HCT116 (cell line): ENCODE measurements around the gene TSPAN3. TPM values are rescaled to one million over a fixed set of nuclear protein-coding genes. Genes with fewer than 3 reads are reported as not detected.

Experiments used
- ATAC-seq: fragments of 200-7000 bp; cut with Tn5 transposase; 2 replicates; pipeline ENCODE4 v1.9.1; 2020; ENCODE audit warnings: mild to moderate bottlenecking, moderate library complexity
- BruUV-seq: library from RNA; stranded (reverse); fragments of 400-500 nt; replicated peaks from 2 replicates; lab custom pipeline; 2021; lab: Mats Ljungman, UMichigan
- CTCF ChIA-PET: fragments of 300-600 bp; sonication (Branson Sonifier 250); formaldehyde crosslinking; loops from one replicate; lab custom pipeline; 2021; ENCODE audit warnings: antibody characterized with exemption; lab: Charles Lee
- POLR2A ChIA-PET: fragments of 300-600, 350-600 bp; sonication (Branson Sonifier 250); formaldehyde crosslinking; loops from one replicate; lab custom pipeline; 2021; ENCODE audit warnings: antibody characterized with exemption; lab: Charles Lee
- RAD21 ChIA-PET, 2 experiments: fragments of 300-600 bp; sonication (Branson Sonifier 250); formaldehyde crosslinking; loops; one replicate each; lab custom pipeline; 2023; ENCODE audit warnings: low total read pairs in 2 of 2; ENCODE audit not compliant: uncharacterized antibody in 2 of 2, unreplicated experiment in 2 of 2, low non-redundant PET in 1 of 2; lab: Charles Lee
- DNase-seq: peaks from one replicate; pipeline ENCODE4 v3.0.0-alpha.2; 2010; ENCODE audit warnings: low read depth, low spot score
- H2AFZ ChIP-seq: fragments of 200-600 bp; shearing (Covaris generic), sonication (generic); 2 replicates; pipeline ENCODE4 v1.6.1; 2017; ENCODE audit warnings: low read depth, mixed run types, mixed read lengths, antibody characterized with exemption, low read length; ENCODE audit not compliant: poor library complexity, severe bottlenecking
- H3K27ac ChIP-seq: 2 replicates; pipeline ENCODE4 v1.5.1; 2012; ENCODE audit warnings: low read depth, low read length
- H3K27me3 ChIP-seq: fragments of 200-600 bp; sonication (generic); 2 replicates; pipeline ENCODE4 v1.6.1; 2016; ENCODE audit warnings: mixed run types, low read length, mixed read lengths; ENCODE audit not compliant: insufficient read depth
- H3K36me3 ChIP-seq, 2 experiments: fragments of 200-500 bp in 1 of 2; fragments of 200-600 bp in 1 of 2; sonication (Bioruptor generic) in 1 of 2; sonication (generic) in 1 of 2; 2 replicates each; pipeline versions ENCODE4 v1.5.1 to v1.6.1; 2014 to 2016; ENCODE audit warnings: low read length in 2 of 2, inconsistent platforms in 1 of 2, mixed read lengths in 1 of 2, mixed run types in 1 of 2; ENCODE audit not compliant: insufficient read depth in 2 of 2, control insufficient read depth in 1 of 2
- H3K4me1 ChIP-seq, 2 experiments: fragments of 200-600 bp in 1 of 2; sonication (generic) in 1 of 2; 2 replicates each; pipeline versions ENCODE4 v1.5.1 to v1.6.1; 2012 to 2017; ENCODE audit warnings: low read length in 2 of 2, inconsistent platforms in 1 of 2, mild to moderate bottlenecking in 1 of 2, mixed read lengths in 1 of 2, mixed run types in 1 of 2, moderate library complexity in 1 of 2; ENCODE audit not compliant: insufficient read depth in 2 of 2, control insufficient read depth in 1 of 2
- H3K4me2 ChIP-seq: fragments of 200-600 bp; sonication (generic); 2 replicates; pipeline ENCODE4 v1.6.1; 2017; ENCODE audit warnings: mixed run types, low read length, mixed read lengths
- H3K4me3 ChIP-seq, 2 experiments: fragments of 200-600 bp in 1 of 2; sonication (generic) in 1 of 2; replicated peaks in 1 of 2; 2 replicates each; pipeline ENCODE4 v1.5.1; 2011 to 2016; ENCODE audit warnings: low read length in 2 of 2, control low read depth in 1 of 2, low read depth in 1 of 2, mild to moderate bottlenecking in 1 of 2, mixed read lengths in 1 of 2, mixed run types in 1 of 2
- H3K79me2 ChIP-seq: fragments of 200-600 bp; sonication (generic); 2 replicates; pipeline ENCODE4 v1.6.1; 2017; ENCODE audit warnings: mild to moderate bottlenecking, mixed run types, low read length, moderate library complexity, mixed read lengths; ENCODE audit not compliant: insufficient read depth
- H3K9ac ChIP-seq: fragments of 200-600 bp; sonication (generic); 2 replicates; pipeline ENCODE4 v1.6.1; 2016; ENCODE audit warnings: low read length, mixed read lengths
- H3K9me2 ChIP-seq: fragments of 200-600 bp; sonication (generic), shearing (Covaris generic); 2 replicates; pipeline ENCODE4 v1.6.1; 2017; ENCODE audit warnings: mixed run types, mild to moderate bottlenecking, moderate library complexity; ENCODE audit not compliant: insufficient read depth
- H3K9me3 ChIP-seq, 2 experiments: fragments of 200-500 bp in 1 of 2; fragments of 200-600 bp in 1 of 2; sonication (Bioruptor generic) in 1 of 2; sonication (generic) in 1 of 2; 2 replicates each; pipeline ENCODE4 v1.6.1; 2014 to 2017; ENCODE audit warnings: low read length in 2 of 2, mixed read lengths in 2 of 2, inconsistent platforms in 1 of 2, low read depth in 1 of 2, mild to moderate bottlenecking in 1 of 2, mixed run types in 1 of 2, moderate library complexity in 1 of 2; ENCODE audit not compliant: control insufficient read depth in 1 of 2, insufficient read depth in 1 of 2
- H4K20me1 ChIP-seq: fragments of 200-600 bp; sonication (generic), shearing (Covaris generic); 2 replicates; pipeline ENCODE4 v1.6.1; 2017; ENCODE audit warnings: mixed run types, mild to moderate bottlenecking, moderate library complexity; ENCODE audit not compliant: insufficient read depth
- CBX3 ChIP-seq: IDR thresholded peaks from 2 replicates; pipeline ENCODE4 v1.6.1; 2012; ENCODE audit warnings: low read depth
- CEBPB ChIP-seq: IDR thresholded peaks from 2 replicates; pipeline ENCODE4 v1.6.1; 2012; ENCODE audit warnings: low read depth
- EGR1 ChIP-seq: IDR thresholded peaks from 2 replicates; pipeline ENCODE4 v1.6.1; 2012; ENCODE audit warnings: low read depth
- EZH2 ChIP-seq: fragments of 200-600 bp; sonication (generic); IDR thresholded peaks from 2 replicates; pipeline ENCODE4 v1.6.1; 2017; ENCODE audit warnings: antibody characterized with exemption, mixed run types
- YY1 ChIP-seq: IDR thresholded peaks from 2 replicates; pipeline ENCODE4 v1.6.1; 2011; ENCODE audit warnings: low read length, low read depth, moderate library complexity, mild to moderate bottlenecking; ENCODE audit not compliant: insufficient replicate concordance; ENCODE audit errors: extremely low read depth
- intact Hi-C: fragments of 100-400 bp; cut with micrococcal nuclease; formaldehyde crosslinking; loops from 2 replicates; pipeline ENCODE4 v1.10.0; 2022
- total RNA-seq: library from RNA; stranded (reverse); gene quantifications from one replicate; pipeline ENCODE4 v1.2.1, GENCODE V29; 2021; ENCODE audit not compliant: unreplicated experiment

TSPAN3 gene
- total RNA-seq, 1 experiment from 2014 or later = 140 TPM

- ATAC-seq (no peak), DNase-seq (no peak)
- Histone ChIP-seq H3K4me3 (no peak overlapping the region), H3K4me2 (no peak overlapping the region), H2AFZ (no peak overlapping the region), H3K79me2 (no peaks in the 10 kb centered on the region), H3K36me3 (peaks cover 11 to 27% of the 10 kb centered on the region in 2 experiments; a peak in 3 of 4 replicates), H3K4me1 (no peaks in the 10 kb centered on the region), H3K27me3 (no peaks in the 10 kb centered on the region), H4K20me1 (no peaks in the 10 kb centered on the region), H3K27ac (no peak overlapping the region), H3K9ac (no peak overlapping the region), H3K9me3 (no peaks in the 10 kb centered on the region; a peak in 1 of 4 replicates), H3K9me2 (no peaks in the 10 kb centered on the region)
- ChIA-PET POLR2A (no interaction called here), CTCF (no interaction called here), RAD21 (no interaction called here)
- intact Hi-C loops = no loop called here
- no TSS peak for BruUV-seq
- TF ChIP-seq YY1 (no peak), CEBPB (no peak)
Measured at GRCh38 chr15:77042245-77042919, 28.5 kb downstream of the TSPAN3 start.

DNA sequence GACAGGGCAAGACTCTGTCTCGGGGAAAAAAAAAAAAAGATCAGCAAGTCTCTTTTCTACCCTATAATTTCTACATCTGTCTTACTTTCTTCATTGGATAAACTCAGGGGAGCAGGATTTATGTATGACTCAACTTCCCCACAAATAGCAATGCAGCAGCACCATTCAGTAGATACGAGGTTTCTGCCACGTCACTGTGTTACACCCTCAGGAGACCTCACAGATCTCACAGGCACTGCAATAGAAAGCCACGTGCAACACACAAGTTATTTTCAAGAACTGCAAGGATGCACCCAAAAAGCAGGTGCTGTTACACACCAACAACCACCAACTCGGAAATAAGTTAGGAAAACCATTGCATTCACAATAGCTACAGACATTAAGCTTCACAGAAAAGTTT is 30.2 kb downstream of the TSPAN3 start:
- BruUV-seq = no TSS peak
- Histone ChIP-seq H3K9me2 (no peaks in the 10 kb centered on the region), H3K4me3 (no peak overlapping the region), H3K4me1 (no peaks in the 10 kb centered on the region), H3K36me3 (peaks cover 7 to 15% of the 10 kb centered on the region in 2 experiments; a peak in 3 of 4 replicates), H3K4me2 (no peak overlapping the region), H3K9ac (no peak overlapping the region), H2AFZ (no peak overlapping the region), H3K79me2 (no peaks in the 10 kb centered on the region), H3K27me3 (no peaks in the 10 kb centered on the region), H3K9me3 (no peaks in the 10 kb centered on the region; a peak in 1 of 4 replicates), H4K20me1 (no peaks in the 10 kb centered on the region), H3K27ac (no peak overlapping the region)
- intact Hi-C loops = no loop called here
- TF ChIP-seq EZH2 (no peak), CEBPB (no peak), EGR1 (no peak), CBX3 (no peak)
- ChIA-PET RAD21 (no interaction called here), POLR2A (no interaction called here), CTCF (no interaction called here)
- no peak for ATAC-seq
- no peak for DNase-seq
